SK-N-SH (cell line): ENCODE data around the gene METTL17. TPM values are rescaled to one million over a fixed set of nuclear protein-coding genes. Genes with fewer than 3 reads are reported as not detected.
A peak's percentile ranks its signal among the peaks of the same experiment; 100 is the strongest.

Experiments used
- CTCF ChIA-PET: fragments of 300-600, 350-600 bp; formaldehyde crosslinking; extraction: SDS; loops from one replicate; lab custom pipeline; 2021; lab: Yijun Ruan, JAX
- POLR2A ChIA-PET: fragments of 350-600 bp; sonication (Branson Sonifier 250); formaldehyde crosslinking; extraction: SDS; loops from one replicate; lab custom pipeline; 2020; ENCODE audit warnings: antibody characterized with exemption, inconsistent platforms; lab: Yijun Ruan, JAX
- DNase-seq: peaks from one replicate; pipeline ENCODE4 v3.0.0; 2012
- H2AFZ ChIP-seq: fragments of 200-600 bp; sonication (generic); 2 replicates; pipeline ENCODE4 v1.8.1; 2016; ENCODE audit warnings: antibody characterized with exemption, mild to moderate bottlenecking, low read depth
- H3F3A ChIP-seq: fragments of 200-600 bp; sonication (generic); replicated peaks from 2 replicates; pipeline ENCODE3; 2016; ENCODE audit warnings: antibody characterized with exemption, mild to moderate bottlenecking; ENCODE audit not compliant: insufficient read depth
- H3K27ac ChIP-seq, 2 experiments: fragments of 200-500 bp in 1 of 2; fragments of 200-600 bp in 1 of 2; sonication (Bioruptor generic) in 1 of 2; sonication (generic), shearing (Covaris generic) in 1 of 2; 2 replicates each; pipeline versions ENCODE4 v1.5.1 to v1.6.1; 2014 to 2016; ENCODE audit warnings: low read depth in 2 of 2, inconsistent platforms in 1 of 2, low read length in 1 of 2, mild to moderate bottlenecking in 1 of 2, mixed read lengths in 1 of 2
- H3K27me3 ChIP-seq: fragments of 200-600 bp; sonication (generic), shearing (Covaris generic); 2 replicates; pipeline ENCODE4 v1.6.1; 2016; ENCODE audit warnings: mixed run types; ENCODE audit not compliant: insufficient read depth
- H3K36me3 ChIP-seq, 2 experiments: fragments of 200-500 bp in 1 of 2; fragments of 200-600 bp in 1 of 2; sonication (Bioruptor generic) in 1 of 2; sonication (generic) in 1 of 2; replicated peaks in 1 of 2; 2 replicates each; pipeline versions ENCODE3 to v1.5.1; 2014 to 2016; ENCODE audit warnings: low read length in 1 of 2, mild to moderate bottlenecking in 1 of 2; ENCODE audit not compliant: insufficient read depth in 2 of 2, control insufficient read depth in 1 of 2
- H3K4me1 ChIP-seq, 2 experiments: fragments of 200-500 bp in 1 of 2; fragments of 200-600 bp in 1 of 2; sonication (Bioruptor generic) in 1 of 2; sonication (generic), shearing (Covaris generic) in 1 of 2; 2 replicates each; pipeline versions ENCODE4 v1.5.1 to v1.6.1; 2014 to 2016; ENCODE audit warnings: low read depth in 1 of 2, low read length in 1 of 2, mixed run types in 1 of 2; ENCODE audit not compliant: insufficient read depth in 2 of 2, control insufficient read depth in 1 of 2
- H3K4me2 ChIP-seq: fragments of 200-600 bp; sonication (generic), shearing (Covaris generic); 2 replicates; pipeline ENCODE4 v1.6.1; 2017; ENCODE audit warnings: mixed run types
- H3K4me3 ChIP-seq, 2 experiments: fragments of 200-500 bp in 1 of 2; fragments of 200-600 bp in 1 of 2; sonication (Bioruptor generic) in 1 of 2; sonication (generic), shearing (Covaris generic) in 1 of 2; 2 replicates each; pipeline versions ENCODE4 v1.5.1 to v1.8.1; 2014 to 2016; ENCODE audit warnings: low read depth in 2 of 2, inconsistent platforms in 1 of 2, low read length in 1 of 2, mild to moderate bottlenecking in 1 of 2, mixed read lengths in 1 of 2, moderate library complexity in 1 of 2
- H3K79me2 ChIP-seq: fragments of 200-600 bp; sonication (generic); 2 replicates; pipeline ENCODE4 v1.8.1; 2017; ENCODE audit warnings: mild to moderate bottlenecking; ENCODE audit not compliant: insufficient read depth
- H3K9ac ChIP-seq: fragments of 200-600 bp; sonication (generic); 2 replicates; pipeline ENCODE4 v1.6.1; 2017; ENCODE audit warnings: mixed run types
- H3K9me2 ChIP-seq: fragments of 200-600 bp; sonication (generic); 2 replicates; pipeline ENCODE4 v1.6.1; 2017; ENCODE audit warnings: mixed run types
- H3K9me3 ChIP-seq: fragments of 200-600 bp; sonication (generic); 2 replicates; pipeline ENCODE4 v1.6.1; 2017; ENCODE audit warnings: mixed run types, mild to moderate bottlenecking, moderate library complexity
- H4K20me1 ChIP-seq: fragments of 200-600 bp; sonication (generic); 2 replicates; pipeline ENCODE4 v1.6.1; 2017; ENCODE audit warnings: mild to moderate bottlenecking, mixed run types; ENCODE audit not compliant: insufficient read depth
- CTCF ChIP-seq: fragments of 200-600 bp; sonication (generic); IDR thresholded peaks from 2 replicates; pipeline ENCODE4 v1.6.1; 2017; ENCODE audit warnings: antibody characterized with exemption, mild to moderate bottlenecking, moderate library complexity
- ELF1 ChIP-seq: IDR thresholded peaks from 2 replicates; pipeline ENCODE4 v1.4.0; 2012
- EP300 ChIP-seq, 2 experiments: IDR thresholded peaks; 2 replicates each; pipeline versions ENCODE4 v1.4.0 to v1.6.1; 2012; ENCODE audit warnings: borderline replicate concordance in 1 of 2, low read depth in 1 of 2, low read length in 1 of 2
- EZH2phosphoT487 ChIP-seq: fragments of 200-600 bp; sonication (generic); IDR thresholded peaks from 2 replicates; pipeline ENCODE4 v1.6.1; 2017; ENCODE audit warnings: low read depth, mixed run types, mild to moderate bottlenecking, antibody characterized with exemption, moderate library complexity, borderline replicate concordance
- FOSL2 ChIP-seq: IDR thresholded peaks from 2 replicates; pipeline ENCODE4 v1.4.0; 2012; ENCODE audit warnings: low read depth, mild to moderate bottlenecking, moderate library complexity, borderline replicate concordance
- FOXJ3 ChIP-seq: sonication (generic); formaldehyde crosslinking; IDR thresholded peaks from 2 replicates; pipeline ENCODE4 v1.5.1; 2020; ENCODE audit warnings: mild to moderate bottlenecking, missing genetic modification reagents
- GATA2 ChIP-seq: sonication (generic); formaldehyde crosslinking; IDR thresholded peaks from 2 replicates; pipeline ENCODE4 v1.5.0; 2020; ENCODE audit warnings: mild to moderate bottlenecking, missing genetic modification reagents
- MAX ChIP-seq: IDR thresholded peaks from 2 replicates; pipeline ENCODE4 v1.4.0; 2012; ENCODE audit warnings: low read depth
- MXI1 ChIP-seq: IDR thresholded peaks from 2 replicates; pipeline ENCODE4 v1.6.1; 2012; ENCODE audit warnings: mild to moderate bottlenecking, low read depth, low read length, improper control_type of control experiment
- NFIC ChIP-seq: IDR thresholded peaks from 2 replicates; pipeline ENCODE4 v1.4.0; 2012; ENCODE audit warnings: borderline replicate concordance
- RAD21 ChIP-seq: IDR thresholded peaks from 2 replicates; pipeline ENCODE4 v1.6.1; 2012; ENCODE audit warnings: mild to moderate bottlenecking, low read length
- REST ChIP-seq: IDR thresholded peaks from 2 replicates; pipeline ENCODE4 v1.6.1; 2012; ENCODE audit warnings: mild to moderate bottlenecking, low read depth, low read length, moderate library complexity
- RFX5 ChIP-seq: IDR thresholded peaks from 2 replicates; pipeline ENCODE4 v1.6.1; 2012; ENCODE audit warnings: mild to moderate bottlenecking, improper control_type of control experiment, low read length
- RXRA ChIP-seq: IDR thresholded peaks from 2 replicates; pipeline ENCODE4 v1.4.0; 2012; ENCODE audit warnings: low read depth, mild to moderate bottlenecking, borderline replicate concordance
- TAF1 ChIP-seq: IDR thresholded peaks from 2 replicates; pipeline ENCODE4 v1.6.1; 2012; ENCODE audit warnings: low read depth, mild to moderate bottlenecking, low read length, moderate library complexity, borderline replicate concordance
- TCF12 ChIP-seq: IDR thresholded peaks from 2 replicates; pipeline ENCODE4 v1.4.0; 2012
- USF1 ChIP-seq: IDR thresholded peaks from 2 replicates; pipeline ENCODE4 v1.4.0; 2012; ENCODE audit warnings: low read depth, borderline replicate concordance
- ZBTB33 ChIP-seq: IDR thresholded peaks from 2 replicates; pipeline ENCODE4 v1.4.0; 2012; ENCODE audit warnings: low read depth, borderline replicate concordance
- WGBS: methylation state at CpG from one replicate; pipeline ENCODE4 v1.1.6; 2017; ENCODE audit warnings: low lambda C conversion rate; 5-methylcytosine and 5-hydroxymethylcytosine counted together
- polyA plus RNA-seq, 3 experiments: library from polyadenylated mRNA; depleted of rRNA; stranded (reverse); fragments of >200 nt; gene quantifications; 2 replicates each; pipeline ENCODE4 v1.2.3, GENCODE V29; 2012

METTL17 gene
- polyA plus RNA-seq, 1 of the 3 experiments (the other 2 are of a cell fraction) = 104 TPM

GRCh38 chr14:20969336-20969735, 20.4 kb upstream of the METTL17 start:
- Histone ChIP-seq H3K27me3 (peaks cover 23% of the 10 kb centered on the region; the same call in 1 of the 2 replicates), H3K79me2 (no peaks in the 10 kb centered on the region), H3F3A (peaks cover 3% of the 10 kb centered on the region), H3K36me3 (no peaks in the 10 kb centered on the region), H3K27ac (no peak overlapping the region), H2AFZ (no peak overlapping the region), H3K9me3 (no peaks in the 10 kb centered on the region), H3K4me2 (no peak overlapping the region), H3K9ac (no peak overlapping the region), H3K4me1 (peaks cover 0 to 3% of the 10 kb centered on the region in 2 experiments; a peak in 1 of 4 replicates), H3K9me2 (no peaks in the 10 kb centered on the region), H4K20me1 (no peaks in the 10 kb centered on the region), H3K4me3 (no peak overlapping the region)
- CTCF ChIA-PET = interaction anchor here (0.9 to 4.2 kb wide), 5 partner anchors 12 to 123 kb away, joined by 3 to 79 read pairs (median 3); no protein-coding TSS in a partner anchor
- WGBS = 33% methylated on average over 3 of the region's 3 CpGs
- TF ChIP-seq USF1 = no peak
- TF ChIP-seq TCF12 = no peak
- no peak for TF ChIP-seq NFIC
- DNase-seq = no peak
- POLR2A ChIA-PET = no interaction called here

GRCh38 chr14:20970647-20970982, 19.2 kb upstream of the METTL17 start:
- H3K4me3 ChIP-seq = peak overlapping the region; percentile 59 to 68; a peak in 3 of 4 replicates
- no peaks in the 10 kb centered on the region for H3K9me2 ChIP-seq
- POLR2A ChIA-PET = no interaction called here
- peaks cover 3% of the 10 kb centered on the region for H3F3A ChIP-seq
- no peak overlapping the region for H3K9ac ChIP-seq
- H3K27me3 ChIP-seq = peaks cover 15% of the 10 kb centered on the region; the same call in 1 of the 2 replicates
- H3K27ac ChIP-seq = no peak overlapping the region
- H4K20me1 ChIP-seq = no peaks in the 10 kb centered on the region
- CTCF ChIA-PET = interaction anchor here (0.6 to 4.2 kb wide), 63 partner anchors 8 to 586 kb away, joined by 3 to 79 read pairs (median 5); partner anchors contain the start of genes RNASE2, RNASE4 and SLC39A2
- no peaks in the 10 kb centered on the region for H3K9me3 ChIP-seq
- H2AFZ ChIP-seq = peak overlapping the region; percentile 88; the same call in 1 of the 2 replicates
- peaks cover 0 to 3% of the 10 kb centered on the region in 2 experiments; a peak in 1 of 4 replicates for H3K4me1 ChIP-seq
- H3K36me3 ChIP-seq = no peaks in the 10 kb centered on the region
- no peaks in the 10 kb centered on the region for H3K79me2 ChIP-seq
- DNase-seq = no peak
- no peak for TF ChIP-seq CTCF
- no peak for TF ChIP-seq REST
- no peak for TF ChIP-seq EP300 (IDR thresholded peaks at IDR 0.05; ENCODE audit: borderline replicate concordance in 1 of 2, low read depth in 1 of 2, low read length in 1 of 2)
- no peak for TF ChIP-seq TAF1
- TF ChIP-seq GATA2 (CRISPR knock-in tag) = no peak
- no peak for TF ChIP-seq FOSL2
- TF ChIP-seq ZBTB33 = no peak
- no peak for TF ChIP-seq MXI1
- TF ChIP-seq RFX5 = no peak
- no peak for TF ChIP-seq RXRA
- TF ChIP-seq MAX = no peak
- no peak for TF ChIP-seq EZH2phosphoT487
- TF ChIP-seq RAD21 = no peak
- TF ChIP-seq ELF1 = no peak
- no peak for TF ChIP-seq FOXJ3 (CRISPR knock-in tag)
- peak overlapping the region; percentile 89 for H3K4me2 ChIP-seq
- WGBS = 16% methylated on average over 8 of the region's 10 CpGs
